Endothelial cell of umbilical vein (primary cell): ENCODE measurements around the gene SETBP1. TPM values are rescaled to one million over a fixed set of nuclear protein-coding genes. Genes with fewer than 3 reads are reported as not detected.

Experiments
- BruUV-seq: library from RNA; stranded (reverse); fragments of 400-500 nt; replicated peaks from 2 replicates; lab custom pipeline; 2021; lab: Mats Ljungman, UMichigan
- CTCF ChIA-PET: fragments of 300-600, 350-600 bp; sonication (Branson Sonifier 250); formaldehyde crosslinking; loops from one replicate; lab custom pipeline; 2021; ENCODE audit warnings: antibody characterized with exemption, inconsistent platforms; lab: Charles Lee
- POLR2A ChIA-PET: fragments of 300-600, 350-600 bp; sonication (Branson Sonifier 250); formaldehyde crosslinking; loops from one replicate; lab custom pipeline; 2021; ENCODE audit warnings: antibody characterized with exemption, inconsistent platforms; lab: Charles Lee
- DNase-seq: peaks from one replicate; pipeline ENCODE4 v3.0.0-alpha.2; 2011; ENCODE audit warnings: low read depth, low spot score
- FAIRE-seq: peaks from 2 replicates; lab custom pipeline; 2011; peaks lifted over from hg19 to GRCh38; lab: Jason Lieb, UNC
- H2AFZ ChIP-seq: 2 replicates; pipeline ENCODE4 v1.6.0; 2012; ENCODE audit warnings: low read depth, low read length, control low read depth, inconsistent platforms
- H3K27ac ChIP-seq: 2 replicates; pipeline ENCODE4 v1.5.1; 2011; ENCODE audit warnings: low read depth, mild to moderate bottlenecking, control low read depth, low read length, moderate library complexity; ENCODE audit not compliant: insufficient read depth
- H3K27me3 ChIP-seq, 2 experiments: 2 replicates each; pipeline versions ENCODE4 v1.6.0 to v1.6.1; 2011; ENCODE audit warnings: low read length in 2 of 2, mixed read lengths in 1 of 2; ENCODE audit not compliant: control insufficient read depth in 2 of 2, insufficient read depth in 2 of 2
- H3K36me3 ChIP-seq, 2 experiments: 2 replicates in 1 of 2; 3 replicates in 1 of 2; pipeline ENCODE4 v1.5.1; 2011; ENCODE audit warnings: low read length in 2 of 2, mild to moderate bottlenecking in 1 of 2, moderate library complexity in 1 of 2; ENCODE audit not compliant: control insufficient read depth in 2 of 2, insufficient read depth in 2 of 2; ENCODE audit errors: extremely low read depth in 1 of 2
- H3K4me1 ChIP-seq: 3 replicates; pipeline ENCODE4 v1.5.1; 2011; ENCODE audit warnings: mild to moderate bottlenecking, low read length; ENCODE audit not compliant: control insufficient read depth, insufficient read depth; ENCODE audit errors: extremely low read depth
- H3K4me2 ChIP-seq: 2 replicates; pipeline ENCODE4 v1.6.1; 2011; ENCODE audit warnings: low read length, control low read depth, mixed read lengths; ENCODE audit not compliant: insufficient read depth
- H3K4me3 ChIP-seq, 3 experiments: fragments of 200-600 bp in 1 of 3; sonication (generic), shearing (Covaris generic) in 1 of 3; replicated peaks in 1 of 3; 2 replicates each; pipeline ENCODE4 v1.5.1; 2011 to 2016; ENCODE audit warnings: control low read depth in 3 of 3, low read length in 3 of 3, mild to moderate bottlenecking in 2 of 3, inconsistent platforms in 1 of 3, low read depth in 1 of 3, moderate library complexity in 1 of 3; ENCODE audit not compliant: insufficient read depth in 1 of 3
- H3K79me2 ChIP-seq: 2 replicates; pipeline ENCODE4 v1.6.0; 2012; ENCODE audit warnings: low read length, inconsistent platforms; ENCODE audit not compliant: control insufficient read depth, insufficient read depth
- H3K9ac ChIP-seq: replicated peaks from 2 replicates; pipeline ENCODE3; 2011; ENCODE audit warnings: low read length, control low read depth; ENCODE audit not compliant: insufficient read depth; ENCODE audit errors: extremely low read depth
- H3K9me1 ChIP-seq: replicated peaks from 3 replicates; pipeline ENCODE4 v1.6.0; 2011; ENCODE audit warnings: mild to moderate bottlenecking, low read length; ENCODE audit not compliant: control insufficient read depth, insufficient read depth; ENCODE audit errors: extremely low read depth
- H3K9me3 ChIP-seq: replicated peaks from 2 replicates; pipeline ENCODE4 v1.5.1; 2012; ENCODE audit warnings: low read length, inconsistent platforms; ENCODE audit not compliant: control insufficient read depth, insufficient read depth
- H4K20me1 ChIP-seq: replicated peaks from 2 replicates; pipeline ENCODE3; 2011; ENCODE audit warnings: mild to moderate bottlenecking, low read length; ENCODE audit not compliant: control insufficient read depth, insufficient read depth; ENCODE audit errors: extremely low read depth
- EZH2 ChIP-seq: IDR thresholded peaks from 2 replicates; pipeline ENCODE4 v1.6.1; 2012; ENCODE audit warnings: borderline replicate concordance, low read depth, mild to moderate bottlenecking, moderate library complexity, low read length, inconsistent platforms; ENCODE audit not compliant: severe bottlenecking
- FOS ChIP-seq: IDR thresholded peaks from 2 replicates; pipeline ENCODE4 v1.6.1; 2011; ENCODE audit warnings: mild to moderate bottlenecking, low read length, moderate library complexity, borderline replicate concordance; ENCODE audit not compliant: insufficient read depth
- GATA2 ChIP-seq: IDR thresholded peaks from 2 replicates; pipeline ENCODE4 v1.7.0; 2011; ENCODE audit warnings: low read depth, mild to moderate bottlenecking, moderate library complexity, mixed read lengths, low read length; ENCODE audit not compliant: insufficient read length, insufficient read depth
- MAX ChIP-seq: IDR thresholded peaks from 2 replicates; pipeline ENCODE4 v1.6.1; 2011; ENCODE audit not compliant: insufficient read depth, insufficient read length
- MYC ChIP-seq: IDR thresholded peaks from one replicate; pipeline ENCODE4 v1.6.1; 2011; ENCODE audit warnings: mild to moderate bottlenecking, low read depth, low read length
- POLR2A ChIP-seq: IDR thresholded peaks from 2 replicates; pipeline ENCODE4 v1.6.1; 2012; ENCODE audit warnings: low read depth, mild to moderate bottlenecking, control low read depth, low read length
- POLR2AphosphoS5 ChIP-seq: IDR thresholded peaks from 2 replicates; pipeline ENCODE4 v1.6.1; 2012; ENCODE audit warnings: low read depth, mild to moderate bottlenecking, control low read depth, low read length, moderate library complexity; ENCODE audit not compliant: insufficient read depth
- dilution Hi-C: fragments of 300-500 bp; cut with MboI; formaldehyde crosslinking; loops from one replicate; pipeline ENCODE4 v1.15.0; 2019; ENCODE audit warnings: low sequenced_read_pairs; ENCODE audit not compliant: extremely low pct_ligation_motif_present
- intact Hi-C: fragments of 100-400 bp; cut with micrococcal nuclease; formaldehyde crosslinking; loops from one replicate; pipeline ENCODE4 v1.10.0; 2022
- polyA plus RNA-seq, 4 experiments: library from polyadenylated mRNA; depleted of rRNA in 3 of 4; stranded (reverse) in 3 of 4; unstranded in 1 of 4; fragments of >200 nt; gene quantifications; 2 replicates each; pipeline versions ENCODE4 v1.2.1 to v1.2.3, GENCODE V29; 2011 to 2012; ENCODE audit warnings: missing spikeins in 1 of 4
- total RNA-seq: library from RNA; stranded (reverse); gene quantifications from 2 replicates; pipeline ENCODE4 v1.2.3, GENCODE V29; 2021

The SETBP1 gene
- total and polyA plus RNA-seq, 2 donors (not counting 3 experiments of a cell fraction or from before 2014, with no cell fraction given): 0.76 to 3.1 TPM

- H3K79me2 ChIP-seq: no peaks in the 10 kb centered on the region
- CTCF ChIA-PET: no interaction called here
- dilution Hi-C loops (no loop called here), intact Hi-C loops (no loop called here)
- no peaks in the 10 kb centered on the region for H3K4me1 ChIP-seq
- no peaks in the 10 kb centered on the region for H3K9me1 ChIP-seq
- FAIRE-seq: no peak
- no peak overlapping the region for H3K27ac ChIP-seq
- TF ChIP-seq FOS (no peak), POLR2AphosphoS5 (no peak), MYC (no peak), MAX (no peak), GATA2 (no peak), POLR2A (no peak)
- H3K4me2 ChIP-seq: no peak overlapping the region
- no peak overlapping the region for H3K9ac ChIP-seq
- H2AFZ ChIP-seq: no peak overlapping the region
- H3K9me3 ChIP-seq: no peaks in the 10 kb centered on the region
- no peaks in the 10 kb centered on the region for H3K27me3 ChIP-seq
- no TSS peak for BruUV-seq
- no peak for DNase-seq
- no peak overlapping the region for H3K4me3 ChIP-seq
- no peaks in the 10 kb centered on the region for H4K20me1 ChIP-seq
- no peaks in the 10 kb centered on the region for H3K36me3 ChIP-seq
- POLR2A ChIA-PET: no interaction called here
Measured at GRCh38 chr18:44943311-44943881, 262.7 kb downstream of the SETBP1 start.

GRCh38 chr18:44944461-44944860 lies 263.8 kb downstream of the SETBP1 start:
- Histone ChIP-seq H2AFZ (no peak overlapping the region), H3K4me1 (no peaks in the 10 kb centered on the region), H4K20me1 (no peaks in the 10 kb centered on the region), H3K9me3 (no peaks in the 10 kb centered on the region), H3K27me3 (no peaks in the 10 kb centered on the region), H3K9me1 (no peaks in the 10 kb centered on the region), H3K4me3 (no peak overlapping the region), H3K4me2 (no peak overlapping the region), H3K79me2 (no peaks in the 10 kb centered on the region), H3K36me3 (no peaks in the 10 kb centered on the region), H3K9ac (no peak overlapping the region), H3K27ac (no peak overlapping the region)
- ChIA-PET POLR2A (no interaction called here), CTCF (no interaction called here)
- FAIRE-seq: no peak
- TF ChIP-seq GATA2: no peak
- no peak for TF ChIP-seq POLR2A
- no peak for TF ChIP-seq FOS
- TF ChIP-seq EZH2: no peak
- dilution Hi-C loops: no loop called here
- BruUV-seq: no TSS peak
- no peak for DNase-seq
- intact Hi-C loops: no loop called here
